ENCODE results near the gene URB2. TPM values are rescaled to one million over a fixed set of nuclear protein-coding genes. Genes with fewer than 3 reads are reported as not detected.

URB2 gene
- total RNA-seq, 1 experiment from 2014 or later: 25.2 TPM

DNA sequence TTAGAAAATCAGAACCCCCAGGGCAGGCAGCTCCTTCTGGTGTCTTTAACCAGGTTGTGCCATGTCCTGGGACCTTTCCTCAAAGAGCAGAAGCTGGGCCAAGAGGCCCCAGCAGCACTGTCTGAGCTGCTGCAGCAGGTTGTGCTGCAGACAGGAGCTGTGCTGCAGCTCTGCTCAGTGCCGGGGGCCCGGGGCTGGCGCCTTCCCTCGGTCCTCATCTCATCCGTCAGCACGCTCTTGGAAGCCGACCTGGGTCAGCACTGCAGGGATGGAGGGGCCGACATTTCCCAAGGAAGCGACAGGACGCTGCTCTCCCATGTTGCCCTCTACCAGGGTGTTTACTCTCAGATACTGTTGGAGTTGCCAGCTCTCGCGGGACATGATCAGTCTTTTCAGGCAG lies 11.7 kb downstream of the URB2 start:
- CTCF ChIA-PET: no interaction called here

DNA sequence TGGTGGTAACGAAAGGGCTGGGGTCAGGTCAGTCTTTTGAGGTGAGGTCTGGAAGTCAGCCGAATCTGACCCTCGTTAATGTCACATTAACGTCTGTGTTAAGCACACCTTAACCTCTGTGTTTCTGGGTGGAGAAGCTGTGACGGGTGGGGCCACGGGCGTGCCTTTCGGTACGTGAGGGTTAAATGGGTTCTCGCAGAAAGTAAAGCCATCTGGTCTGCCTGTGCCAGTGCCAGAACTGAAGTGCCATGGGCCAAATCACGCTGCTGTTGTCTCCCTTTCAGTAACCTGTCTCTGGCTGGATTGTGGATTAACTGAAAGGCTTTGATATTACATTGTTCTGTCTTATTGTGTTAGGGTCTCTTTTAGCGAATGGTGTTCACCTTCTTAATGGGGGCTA lies 14.4 kb downstream of the URB2 start:
- Mint-ChIP-seq H3K4me3 (ENCODE audit: low read depth, unreplicated experiment) (no peak overlapping the region), H3K27me3 (ENCODE audit: unreplicated experiment) (no peaks in the 10 kb centered on the region), H3K4me1 (ENCODE audit: low read depth, unreplicated experiment) (no peaks in the 10 kb centered on the region), H3K27ac (ENCODE audit: unreplicated experiment) (no peak overlapping the region), H3K9me3 (ENCODE audit: low read depth, unreplicated experiment) (no peaks in the 10 kb centered on the region), H3K36me3 (ENCODE audit: insufficient read depth, unreplicated experiment) (peaks cover 45% of the 10 kb centered on the region)
- no peak for DNase-seq
- no peak for TF ChIP-seq CTCF (IDR thresholded peaks at IDR 0.05; ENCODE audit: unreplicated experiment)
- no TSS peak for BruUV-seq (replicated peaks)
- CTCF ChIA-PET: no interaction called here
- intact Hi-C loops (cut with micrococcal nuclease; ENCODE audit: unreplicated experiment): no loop called here

More for the DNA sequence above, 11.7 kb downstream of the URB2 start:
- no peak for TF ChIP-seq CTCF (IDR thresholded peaks at IDR 0.05; ENCODE audit: unreplicated experiment)
- no peaks in the 10 kb centered on the region for H3K27me3 Mint-ChIP-seq (ENCODE audit: unreplicated experiment)
- no TSS peak for BruUV-seq (replicated peaks)
- no peak overlapping the region for H3K4me3 Mint-ChIP-seq (ENCODE audit: low read depth, unreplicated experiment)
- H3K36me3 Mint-ChIP-seq (ENCODE audit: insufficient read depth, unreplicated experiment): peaks cover 49% of the 10 kb centered on the region
- intact Hi-C loops (cut with micrococcal nuclease; ENCODE audit: unreplicated experiment): no loop called here
- no peak for DNase-seq
- no peaks in the 10 kb centered on the region for H3K9me3 Mint-ChIP-seq (ENCODE audit: low read depth, unreplicated experiment)
- no peaks in the 10 kb centered on the region for H3K4me1 Mint-ChIP-seq (ENCODE audit: low read depth, unreplicated experiment)
- no peak overlapping the region for H3K27ac Mint-ChIP-seq (ENCODE audit: unreplicated experiment)

DNA sequence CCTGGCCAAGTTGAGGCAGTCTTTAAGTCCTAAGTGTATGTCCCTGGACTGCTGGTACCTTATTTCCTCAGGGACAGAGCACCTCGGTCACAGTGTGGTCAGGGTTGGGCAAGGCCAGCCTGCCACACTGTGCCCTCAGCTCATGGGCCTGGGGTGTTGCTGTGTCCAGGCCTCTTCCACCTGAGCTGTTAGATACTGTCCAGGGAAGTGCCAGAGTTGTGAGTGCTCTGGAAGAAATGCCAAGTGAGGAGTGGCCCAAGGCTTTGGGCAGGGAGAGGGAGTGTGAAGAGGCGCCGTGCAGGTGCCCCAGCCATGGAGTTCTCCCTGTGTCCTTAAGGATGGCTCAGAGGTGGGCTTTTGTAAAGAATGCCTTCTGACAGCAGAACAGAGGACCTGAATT lies 15.3 kb downstream of the URB2 start:
- no peak for DNase-seq
- H3K9me3 Mint-ChIP-seq (ENCODE audit: low read depth, unreplicated experiment): no peaks in the 10 kb centered on the region
- no peak overlapping the region for H3K27ac Mint-ChIP-seq (ENCODE audit: unreplicated experiment)
- no peak overlapping the region for H3K4me3 Mint-ChIP-seq (ENCODE audit: low read depth, unreplicated experiment)
- H3K36me3 Mint-ChIP-seq (ENCODE audit: insufficient read depth, unreplicated experiment): peaks cover 46% of the 10 kb centered on the region
- H3K4me1 Mint-ChIP-seq (ENCODE audit: low read depth, unreplicated experiment): no peaks in the 10 kb centered on the region
- no peak for TF ChIP-seq CTCF (IDR thresholded peaks at IDR 0.05; ENCODE audit: unreplicated experiment)
- no peaks in the 10 kb centered on the region for H3K27me3 Mint-ChIP-seq (ENCODE audit: unreplicated experiment)
- intact Hi-C loops (cut with micrococcal nuclease; ENCODE audit: unreplicated experiment): no loop called here
- CTCF ChIA-PET: no interaction called here
- BruUV-seq (replicated peaks): no TSS peak

- intact Hi-C loops (cut with micrococcal nuclease; ENCODE audit: unreplicated experiment): no loop called here
- Mint-ChIP-seq H3K27me3 (ENCODE audit: unreplicated experiment) (no peaks in the 10 kb centered on the region), H3K36me3 (ENCODE audit: insufficient read depth, unreplicated experiment) (peaks cover 46% of the 10 kb centered on the region), H3K9me3 (ENCODE audit: low read depth, unreplicated experiment) (no peaks in the 10 kb centered on the region), H3K4me1 (ENCODE audit: low read depth, unreplicated experiment) (no peaks in the 10 kb centered on the region), H3K4me3 (ENCODE audit: low read depth, unreplicated experiment) (no peak overlapping the region), H3K27ac (ENCODE audit: unreplicated experiment) (no peak overlapping the region)
- DNase-seq: no peak
- CTCF ChIA-PET: no interaction called here
- no peak for TF ChIP-seq CTCF (IDR thresholded peaks at IDR 0.05; ENCODE audit: unreplicated experiment)
- BruUV-seq (replicated peaks): no TSS peak
These were observed 16.3 kb downstream of the URB2 start for GRCh38 chr1:229642376-229642775.

- intact Hi-C loops (cut with micrococcal nuclease; ENCODE audit: unreplicated experiment): no loop called here
- no peaks in the 10 kb centered on the region for H3K9me3 Mint-ChIP-seq (ENCODE audit: low read depth, unreplicated experiment)
- BruUV-seq (replicated peaks): no TSS peak
- no peak for DNase-seq
- no peak overlapping the region for H3K4me3 Mint-ChIP-seq (ENCODE audit: low read depth, unreplicated experiment)
- H3K36me3 Mint-ChIP-seq (ENCODE audit: insufficient read depth, unreplicated experiment): peaks cover 46% of the 10 kb centered on the region
- H3K4me1 Mint-ChIP-seq (ENCODE audit: low read depth, unreplicated experiment): no peaks in the 10 kb centered on the region
- no peaks in the 10 kb centered on the region for H3K27me3 Mint-ChIP-seq (ENCODE audit: unreplicated experiment)
- H3K27ac Mint-ChIP-seq (ENCODE audit: unreplicated experiment): no peak overlapping the region
- CTCF ChIA-PET: no interaction called here
- TF ChIP-seq CTCF (IDR thresholded peaks at IDR 0.05; ENCODE audit: unreplicated experiment): no peak
These were observed 16.9 kb downstream of the URB2 start for GRCh38 chr1:229642970-229643369.
